HG03196 (cell line): ENCODE data around the gene TGFB2.
A peak's percentile ranks its signal among the peaks of the same experiment; 100 is the strongest.

Experiments used
- ATAC-seq: cut with Tn5 transposase; IDR thresholded peaks from one replicate; pipeline ENCODE4 v1.9.1; 2021; ENCODE audit not compliant: unreplicated experiment

Gene TGFB2

DNA sequence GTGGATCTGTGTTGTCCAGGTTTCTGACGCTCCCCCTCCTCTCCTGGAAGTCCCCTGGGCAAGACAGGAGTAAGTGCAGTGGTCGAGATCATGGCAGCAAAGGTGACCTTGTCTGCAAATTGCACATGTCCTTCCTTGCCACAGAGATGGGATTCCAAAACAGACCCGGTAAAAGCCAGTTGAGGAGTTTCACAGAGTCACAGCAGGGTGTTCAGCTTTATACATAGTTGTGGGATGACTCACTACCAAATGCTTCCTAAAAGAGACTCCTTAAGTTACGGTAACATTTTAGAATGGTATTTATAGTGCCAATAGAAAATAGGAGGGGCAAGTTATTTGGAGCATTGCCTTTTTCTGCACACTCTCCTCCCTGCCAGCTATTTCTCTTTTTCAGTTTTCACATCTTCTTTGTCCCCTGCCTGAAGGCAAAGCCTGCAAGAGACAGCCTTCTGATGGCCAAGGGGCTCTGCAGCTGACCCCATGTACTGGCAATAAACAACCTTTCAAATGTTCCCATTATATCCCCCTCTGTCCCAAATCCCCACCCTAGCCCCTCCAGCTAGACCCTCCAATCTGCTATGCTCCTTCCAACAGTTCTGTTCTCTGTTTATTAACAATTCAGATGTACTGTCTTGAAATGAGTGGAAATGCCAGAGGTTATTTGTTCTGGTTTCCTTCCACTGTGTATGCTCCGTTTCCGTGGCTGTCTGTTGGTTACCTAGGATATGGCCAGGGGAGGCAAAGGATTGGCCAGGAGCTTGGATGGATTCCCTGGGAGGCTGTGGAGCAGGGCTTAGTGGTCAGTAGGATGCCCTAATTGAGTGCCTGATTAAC lies 115.0 kb downstream of the TGFB2 start:
- ATAC-seq, result no peak

DNA sequence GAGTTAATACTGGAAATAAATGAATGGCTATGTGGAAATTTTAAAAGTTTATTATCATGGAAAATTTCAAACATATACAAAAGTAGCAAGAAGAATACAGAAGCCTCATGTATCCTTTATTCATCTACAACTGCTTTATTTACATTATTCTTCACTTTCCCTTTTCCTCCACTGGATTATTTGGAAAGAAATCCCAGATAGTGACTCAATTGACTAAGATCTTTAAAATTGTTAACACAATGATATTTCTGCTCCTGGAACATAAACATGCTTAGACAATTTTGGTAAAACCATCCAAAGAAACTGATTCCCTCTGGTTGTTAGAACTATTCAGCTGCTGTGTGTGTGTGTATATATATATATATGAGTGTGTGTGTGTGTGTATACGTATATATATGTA lies 116.2 kb downstream of the TGFB2 start:
- no peak for ATAC-seq

DNA sequence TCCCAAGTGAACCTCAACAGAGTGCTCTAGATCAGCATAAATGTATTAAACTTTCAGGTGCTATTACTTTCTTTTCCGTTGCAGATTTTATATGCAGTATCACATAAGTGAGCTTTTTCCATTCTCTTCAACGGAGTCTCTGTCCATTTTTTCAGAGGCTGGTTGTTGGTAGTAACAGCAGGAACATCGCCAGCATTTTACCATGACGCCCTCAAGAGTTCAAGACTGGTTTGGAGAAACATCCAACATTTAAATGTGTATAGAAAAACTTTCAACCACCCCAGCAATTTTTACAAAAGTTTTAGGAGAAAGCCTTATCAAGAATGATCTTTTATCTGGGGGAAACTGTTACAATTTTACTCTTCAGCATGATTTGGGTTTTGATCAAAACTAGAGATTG lies 117.0 kb downstream of the TGFB2 start:
- no peak for ATAC-seq

DNA sequence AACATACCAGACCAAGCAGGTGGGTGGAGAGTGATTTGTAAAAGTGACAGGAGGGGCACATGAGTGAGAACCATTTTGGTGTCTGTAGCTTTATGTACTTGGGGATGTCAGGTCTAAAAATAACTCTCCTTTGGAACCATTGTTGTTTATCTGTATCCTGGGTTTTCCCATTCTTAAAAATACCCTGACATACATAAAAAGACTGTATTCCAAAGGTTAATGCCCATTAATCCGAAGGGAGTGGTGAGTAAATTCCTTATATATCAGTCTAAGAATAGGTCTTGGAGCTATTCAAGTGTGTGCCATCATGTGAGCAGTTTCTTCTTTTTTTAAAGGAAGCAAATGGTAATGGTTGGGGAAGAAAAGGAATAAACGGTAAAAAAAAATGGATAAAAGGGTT lies 117.5 kb downstream of the TGFB2 start:
- no peak for ATAC-seq

DNA sequence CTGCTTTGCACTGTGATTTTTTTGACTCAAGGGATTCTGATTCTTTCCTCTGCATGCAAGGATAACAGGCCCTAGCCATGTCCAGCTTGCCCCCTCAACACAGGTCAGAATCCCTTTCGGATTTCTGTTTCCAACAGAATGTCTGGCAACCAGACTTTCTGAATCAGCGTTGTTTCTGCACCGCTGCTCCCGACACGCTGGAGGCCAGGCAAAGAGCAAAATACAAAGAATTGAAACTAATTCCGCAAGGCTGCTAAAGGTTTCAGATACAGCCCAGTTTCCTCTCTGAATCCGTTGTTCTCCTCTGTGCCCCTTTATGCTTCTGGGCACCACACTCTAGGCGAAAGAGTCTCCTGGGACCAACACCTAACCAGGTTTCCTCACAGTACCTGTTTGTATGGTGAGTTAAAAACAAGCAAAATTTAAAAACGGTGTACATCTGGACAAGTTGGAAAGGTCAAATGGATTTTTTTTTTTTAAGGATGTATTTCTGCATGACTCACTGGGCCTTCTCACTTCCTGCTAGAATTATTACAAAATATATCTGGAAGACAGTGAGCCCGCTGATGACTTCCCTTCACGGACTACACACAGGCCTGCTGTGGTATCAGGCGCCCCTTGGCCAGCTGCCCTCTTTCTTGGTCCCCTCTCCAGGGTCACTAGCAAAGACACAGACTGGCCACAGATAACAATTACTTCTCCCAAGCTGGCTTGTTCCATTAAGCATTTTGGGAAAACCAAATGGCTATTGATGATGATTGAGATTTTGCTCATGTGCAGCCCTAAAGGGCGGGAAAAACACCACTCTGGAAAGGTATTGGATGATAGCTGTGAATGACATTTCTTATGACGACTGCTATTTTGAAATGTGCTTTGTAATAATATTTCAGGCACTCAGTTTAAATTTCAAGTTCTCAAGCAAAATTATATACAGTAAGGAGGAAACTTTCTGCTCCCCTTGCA lies 118.3 kb downstream of the TGFB2 start:
- no peak for ATAC-seq

DNA sequence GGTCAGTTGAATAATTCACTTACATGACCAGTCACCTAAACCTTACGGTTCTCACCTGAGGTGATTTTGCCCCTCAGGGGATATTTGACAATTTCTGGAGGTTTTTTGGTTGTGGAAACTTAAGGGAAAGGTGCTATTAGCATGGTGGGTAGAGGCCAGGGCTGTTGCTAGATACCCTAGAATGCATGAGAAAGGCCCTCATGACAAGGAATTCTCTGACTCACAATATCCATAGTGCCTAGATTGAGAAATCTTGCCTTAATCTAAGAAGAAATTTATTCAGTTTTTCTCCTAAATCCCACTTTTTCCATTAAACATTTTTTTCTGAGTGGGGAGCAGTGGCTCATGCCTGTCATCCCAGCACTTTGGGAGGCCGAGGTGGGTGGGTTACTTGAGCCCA lies 119.7 kb downstream of the TGFB2 start:
- no peak for ATAC-seq

DNA sequence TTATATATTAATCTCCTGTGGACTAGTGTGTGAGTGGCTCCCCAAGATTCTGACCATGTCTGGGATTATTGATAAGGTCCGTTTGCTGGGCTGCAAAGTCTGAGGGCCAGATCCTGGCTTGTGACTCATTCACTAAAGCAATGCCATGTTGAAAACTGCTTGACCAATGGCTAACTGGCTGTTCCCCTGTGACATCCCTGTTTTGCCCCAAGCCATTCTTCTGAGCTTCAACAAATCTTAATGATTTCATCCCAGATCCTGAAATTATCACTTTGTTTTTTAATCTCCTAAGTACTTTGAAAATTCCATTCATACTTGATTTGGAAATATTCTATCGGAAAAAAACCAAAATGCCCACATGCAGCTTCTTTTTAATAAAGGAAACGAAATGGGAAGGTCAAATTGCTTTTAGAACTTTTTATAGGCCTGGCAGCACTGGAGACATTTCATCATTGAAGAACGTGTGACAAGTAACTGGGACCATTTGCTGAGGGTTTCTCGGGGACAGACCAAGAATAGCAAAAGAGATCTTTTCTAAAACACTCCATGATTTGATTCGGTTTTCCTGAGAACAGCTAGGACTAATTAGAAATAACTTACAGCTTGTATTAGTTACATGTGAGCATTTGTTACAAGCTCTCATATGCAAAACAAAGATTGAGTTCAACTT lies 121.3 kb downstream of the TGFB2 start:
- no peak for ATAC-seq

DNA sequence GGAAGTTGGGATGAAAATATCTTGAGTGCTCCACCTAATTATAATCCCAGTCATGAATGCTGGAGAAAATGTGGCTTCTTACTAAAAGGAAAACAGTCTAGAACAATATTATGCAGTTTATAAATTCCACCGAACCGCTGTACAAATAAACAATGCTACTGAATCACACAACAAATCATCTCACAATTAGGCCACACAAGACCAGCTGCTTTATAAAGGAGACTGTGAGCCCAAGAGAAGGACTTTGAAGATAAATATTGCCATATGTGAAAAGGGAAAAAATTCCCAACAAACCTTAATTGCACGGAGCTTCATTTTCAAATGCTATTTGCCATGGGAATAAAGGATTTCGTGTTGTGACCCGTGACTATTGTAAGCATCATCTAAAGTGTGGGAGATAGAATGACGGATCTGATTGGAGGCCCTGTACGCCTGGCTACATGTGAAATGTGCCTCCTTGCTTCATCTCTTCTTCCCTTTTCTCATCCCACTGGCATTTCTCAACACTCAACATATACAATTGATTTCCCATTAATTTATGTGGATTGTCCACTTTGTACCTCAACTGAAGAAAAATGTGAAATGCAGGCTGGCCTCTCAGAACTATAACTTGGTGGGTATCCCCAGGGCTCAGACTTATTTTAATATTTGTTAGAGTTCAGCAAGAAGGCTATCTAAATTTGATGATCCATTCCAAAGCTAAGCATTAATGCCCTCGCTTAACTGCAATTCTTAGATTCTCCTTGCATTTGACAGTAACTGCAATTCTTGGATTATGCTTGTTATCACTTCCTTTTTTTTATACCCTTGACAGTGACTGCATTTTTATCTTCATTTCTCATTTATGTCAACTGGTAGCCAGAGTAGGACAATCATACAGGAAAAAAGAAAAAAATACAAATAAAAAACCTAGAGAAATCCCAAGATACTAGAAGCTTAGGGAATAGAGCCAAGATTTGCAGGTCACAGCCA lies 122.3 kb downstream of the TGFB2 start:
- ATAC-seq, result no peak

DNA sequence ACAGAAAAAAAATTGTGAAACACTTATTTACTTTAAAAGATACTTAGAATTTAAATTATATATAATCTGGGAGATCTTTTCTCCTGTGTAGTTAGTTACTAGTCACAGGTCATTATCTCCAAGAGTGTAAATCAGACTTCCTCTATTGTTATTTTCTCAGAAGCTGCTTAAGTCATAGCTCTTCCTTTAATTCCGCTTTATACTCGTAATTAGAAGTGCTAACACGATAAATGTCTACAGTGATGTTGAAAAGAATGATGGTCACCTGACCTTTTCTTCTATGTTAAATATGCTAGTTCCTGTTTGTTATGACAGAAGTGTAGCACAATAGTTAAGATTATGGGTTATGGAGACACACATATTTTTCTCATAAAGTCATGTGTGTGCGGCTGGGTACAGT lies 123.6 kb downstream of the TGFB2 start:
- no peak for ATAC-seq

DNA sequence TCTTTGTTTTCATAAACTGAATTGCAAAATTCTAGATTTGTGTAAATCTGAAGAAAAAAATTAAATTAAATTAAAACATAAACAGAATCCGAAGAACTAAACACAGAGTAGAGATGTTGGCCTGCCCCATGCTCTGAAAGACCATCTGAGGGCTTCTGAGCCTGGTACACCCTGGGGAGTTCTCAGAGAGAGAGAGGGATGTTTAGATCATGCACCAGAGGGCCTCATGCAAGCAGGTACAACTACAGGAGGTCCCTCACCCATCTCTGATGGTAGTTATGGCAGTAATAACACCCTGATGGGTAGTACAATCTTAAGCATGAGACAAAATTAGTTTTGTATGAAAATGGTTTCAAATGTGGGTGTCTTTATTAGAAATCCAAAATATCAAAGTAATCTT lies 127.7 kb downstream of the TGFB2 start:
- ATAC-seq, result no peak

DNA sequence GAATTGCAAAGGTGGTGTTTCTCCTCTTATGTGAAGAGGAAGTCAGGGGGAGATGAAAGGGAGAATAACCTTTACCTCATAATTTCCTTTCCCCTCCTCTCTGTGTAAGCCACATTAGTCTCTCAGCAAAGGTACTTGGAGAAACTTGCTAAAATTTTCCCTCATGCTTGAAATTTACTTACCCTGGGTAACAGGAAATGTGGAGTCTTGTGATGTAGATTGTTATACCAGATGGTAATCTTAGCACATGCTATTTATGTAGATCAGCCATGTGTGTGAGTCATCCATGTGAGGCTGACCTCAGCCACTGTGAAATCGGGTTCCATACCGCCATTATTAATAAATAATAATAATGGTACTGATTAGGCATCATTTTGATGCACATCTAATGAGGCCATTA lies 128.4 kb downstream of the TGFB2 start:
- ATAC-seq, result peak; percentile 69

DNA sequence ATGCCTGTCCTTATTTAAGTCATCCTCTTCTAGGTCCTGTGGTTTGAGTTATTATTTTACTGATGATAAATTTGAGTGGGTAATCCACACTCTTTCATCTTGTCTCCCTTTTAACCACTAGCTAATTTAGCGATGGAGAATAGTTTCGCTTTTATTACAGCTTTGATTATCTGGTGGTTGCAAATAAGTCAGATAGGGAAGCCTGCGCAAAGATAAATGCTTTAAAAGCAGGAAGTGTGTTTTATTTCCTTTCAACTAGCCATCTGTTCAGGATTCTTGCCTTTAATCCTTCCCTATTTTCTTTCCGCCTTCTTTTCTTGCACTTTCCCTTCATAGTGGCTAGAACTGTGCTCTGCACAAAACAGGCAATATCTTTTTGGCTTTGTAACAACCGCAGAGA lies 129.0 kb downstream of the TGFB2 start:
- ATAC-seq, result no peak

DNA sequence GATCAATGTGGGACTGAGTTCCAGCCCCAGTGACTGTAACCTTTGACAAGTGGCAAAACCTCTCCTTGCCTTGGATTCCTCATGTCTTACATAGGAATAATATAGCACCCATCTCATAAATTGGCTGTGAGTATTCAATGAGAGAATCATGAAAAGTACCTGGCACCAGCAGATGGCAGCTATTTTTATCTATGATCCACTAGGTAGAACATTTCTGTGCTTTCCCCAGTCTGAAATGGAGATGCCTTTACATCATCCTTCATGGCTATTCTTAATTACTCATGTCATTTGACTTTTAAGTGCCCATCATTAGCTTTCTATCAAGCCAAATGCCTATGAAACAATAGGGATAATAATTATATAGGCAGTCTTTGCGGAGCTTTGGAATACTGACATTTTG lies 130.1 kb downstream of the TGFB2 start:
- ATAC-seq, result no peak

DNA sequence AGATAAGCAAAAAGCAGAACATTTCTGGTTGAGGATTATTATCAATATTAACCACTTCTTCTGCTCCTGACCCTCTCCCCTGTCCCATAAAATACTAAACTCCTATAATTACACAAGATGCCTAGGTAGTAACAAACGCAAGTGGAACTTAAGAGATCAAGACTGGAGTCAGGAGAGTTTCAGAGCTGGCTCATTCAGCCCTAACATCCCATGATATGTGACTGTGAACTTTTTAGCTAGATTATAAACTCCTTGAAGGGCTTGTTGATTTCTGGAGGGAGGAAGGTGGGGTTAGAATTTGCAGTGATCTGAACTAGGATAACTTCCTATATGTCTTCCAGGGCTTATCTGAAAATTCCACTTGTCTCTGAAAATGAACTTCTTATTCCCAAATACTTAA lies 130.6 kb downstream of the TGFB2 start:
- ATAC-seq, result no peak

DNA sequence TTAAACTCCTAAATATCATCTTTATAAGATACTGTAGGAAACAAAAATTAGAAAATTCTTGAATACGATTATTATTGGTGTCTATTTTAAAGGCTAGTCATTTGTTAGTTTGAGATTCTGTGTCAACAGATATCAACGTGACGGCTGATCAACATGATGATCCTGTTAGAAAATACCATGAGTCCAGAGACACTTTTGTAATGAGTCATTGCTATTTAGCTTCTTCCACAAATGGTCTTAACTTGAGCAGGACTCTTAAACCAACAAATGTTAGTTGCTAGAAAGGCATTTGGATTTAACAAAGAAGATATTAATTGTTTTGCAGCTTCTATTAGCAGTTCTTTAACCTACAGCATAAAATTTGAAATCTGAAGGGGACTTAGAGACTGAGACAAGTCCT lies 131.2 kb downstream of the TGFB2 start:
- ATAC-seq, result no peak

DNA sequence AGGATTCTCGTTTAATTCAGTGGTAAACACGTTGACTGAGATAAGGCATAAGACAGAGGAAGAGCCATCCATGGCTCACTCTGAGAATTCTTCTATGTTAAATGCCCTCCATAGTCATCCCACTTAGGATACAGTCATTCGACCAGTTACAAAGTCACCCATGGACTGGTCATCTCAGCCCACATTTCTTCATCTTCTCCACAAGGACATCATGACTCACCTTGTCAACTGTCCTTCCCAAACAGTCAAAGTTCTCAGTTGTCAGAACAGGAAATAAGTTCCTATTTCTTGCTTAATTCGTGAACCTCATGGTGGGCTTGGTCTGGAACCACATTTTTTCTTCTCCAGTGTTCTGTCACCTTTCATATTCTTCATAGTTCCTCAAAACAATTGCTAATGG lies 133.2 kb downstream of the TGFB2 start:
- no peak for ATAC-seq

DNA sequence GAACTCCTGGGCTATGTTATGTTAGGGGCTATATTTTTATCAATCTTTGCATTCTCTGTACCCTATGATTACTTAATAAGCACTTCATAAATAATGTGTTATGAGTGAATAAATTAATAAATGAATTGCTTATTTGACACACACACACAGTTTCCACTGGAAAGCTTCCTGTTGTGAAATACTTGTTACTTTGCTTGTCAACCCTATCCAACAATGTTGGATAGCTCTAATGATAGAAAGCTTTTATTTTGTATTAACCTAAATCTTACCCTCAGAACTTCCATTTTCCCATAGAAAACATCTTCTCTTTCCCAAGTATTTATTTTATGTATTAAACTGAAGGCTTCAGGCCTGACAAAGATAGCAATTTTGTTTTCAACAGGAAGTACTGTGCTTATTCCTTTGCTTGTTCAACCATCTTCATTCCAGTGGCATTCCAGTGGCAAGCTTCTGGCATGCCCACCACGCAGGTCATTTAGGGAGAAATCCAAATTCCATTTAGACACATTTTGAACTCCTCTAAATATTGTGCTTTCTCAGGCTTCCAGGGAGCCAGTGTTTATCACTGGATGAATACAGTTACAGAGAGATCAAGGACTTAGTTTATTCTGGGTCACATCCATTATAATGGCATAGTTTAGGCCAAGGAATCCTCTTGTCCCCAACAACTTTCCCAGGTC lies 134.4 kb downstream of the TGFB2 start:
- no peak for ATAC-seq

DNA sequence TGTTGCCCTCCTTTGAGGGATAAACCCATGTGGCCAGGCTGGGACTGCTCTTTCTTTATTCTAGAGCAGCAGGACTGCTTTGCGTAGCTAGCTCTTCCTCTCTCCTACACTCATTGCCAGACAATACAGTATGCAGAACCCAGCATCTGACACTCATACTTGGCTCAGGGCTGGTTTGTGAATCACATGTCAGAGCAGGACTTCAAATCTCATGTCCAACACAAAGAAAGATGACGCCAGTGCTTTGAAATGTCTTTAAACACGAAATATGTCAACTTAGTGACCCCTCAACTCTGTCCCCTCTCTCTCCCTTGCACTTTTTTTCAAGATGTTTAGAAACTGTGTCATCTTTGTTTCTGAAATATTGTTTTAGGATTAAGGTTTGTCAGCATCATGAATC lies 135.0 kb downstream of the TGFB2 start:
- no peak for ATAC-seq

DNA sequence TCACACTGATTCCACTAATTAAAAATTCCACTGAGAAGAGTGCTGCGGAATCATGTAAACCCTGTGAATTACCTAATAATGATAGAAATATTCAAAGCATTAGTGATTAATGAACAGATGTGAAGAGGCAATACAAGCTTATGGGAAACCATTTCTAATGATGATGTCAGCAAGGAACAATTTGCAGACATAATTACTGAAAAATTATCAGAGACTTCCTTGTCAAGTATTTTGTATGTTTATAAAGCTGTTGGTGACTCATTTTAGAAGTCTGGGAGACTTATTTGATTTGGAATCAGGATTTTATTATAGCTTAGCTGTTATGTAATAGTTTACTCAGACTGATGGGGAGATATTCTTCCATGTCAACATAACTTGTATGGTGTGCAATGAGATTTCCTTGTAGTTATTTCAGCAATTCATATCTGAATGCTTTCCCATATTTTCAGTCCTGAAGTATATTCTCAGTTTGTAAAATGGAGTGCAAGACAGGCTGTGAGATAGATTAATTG lies 135.5 kb downstream of the TGFB2 start:
- ATAC-seq, result no peak
